H9 (cell line): Measurements from ENCODE around the gene WBP2. TPM values are rescaled to one million over a fixed set of nuclear protein-coding genes. Genes with fewer than 3 reads are reported as not detected.

ENCODE experiments used
- DNase-seq: peaks from one replicate; pipeline ENCODE4 v3.0.0-alpha.2; 2017
- H2AFZ ChIP-seq: one replicate; pipeline ENCODE4 v1.6.1; 2013; ENCODE audit warnings: mild to moderate bottlenecking, low read length, control low read depth, moderate library complexity
- H2AK5ac ChIP-seq: 2 replicates; pipeline ENCODE4 v1.6.1; 2013; ENCODE audit warnings: low read length, control low read depth, mixed read lengths; ENCODE audit not compliant: insufficient read length
- H2BK120ac ChIP-seq: one replicate; pipeline ENCODE4 v1.6.1; 2013; ENCODE audit warnings: low read depth, mild to moderate bottlenecking, low read length, control low read depth, inconsistent platforms; ENCODE audit not compliant: poor library complexity, severe bottlenecking
- H2BK12ac ChIP-seq: 2 replicates; pipeline ENCODE4 v1.6.1; 2013; ENCODE audit warnings: low read length, control low read depth, mixed read lengths, low read depth; ENCODE audit not compliant: insufficient read length
- H2BK15ac ChIP-seq: 2 replicates; pipeline ENCODE4 v1.6.1; 2013; ENCODE audit warnings: low read depth, low read length, control low read depth
- H2BK20ac ChIP-seq: one replicate; pipeline ENCODE4 v1.6.1; 2013; ENCODE audit warnings: low read depth, mild to moderate bottlenecking, low read length, control low read depth, inconsistent platforms; ENCODE audit not compliant: poor library complexity, severe bottlenecking
- H2BK5ac ChIP-seq: 2 replicates; pipeline ENCODE4 v1.6.1; 2013; ENCODE audit warnings: low read length, control low read depth, mixed read lengths; ENCODE audit not compliant: insufficient read length
- H3K14ac ChIP-seq: 2 replicates; pipeline ENCODE4 v1.6.1; 2013; ENCODE audit warnings: low read length, control low read depth; ENCODE audit not compliant: insufficient read depth
- H3K18ac ChIP-seq: 2 replicates; pipeline ENCODE4 v1.6.1; 2013; ENCODE audit warnings: low read depth, mild to moderate bottlenecking, mixed read lengths, low read length, control low read depth; ENCODE audit not compliant: insufficient read length
- H3K23ac ChIP-seq: 2 replicates; pipeline ENCODE4 v1.6.1; 2013; ENCODE audit warnings: low read length, control low read depth, mixed read lengths, low read depth; ENCODE audit not compliant: insufficient read length
- H3K23me2 ChIP-seq: 2 replicates; pipeline ENCODE4 v1.6.1; 2013; ENCODE audit warnings: low read depth, mild to moderate bottlenecking, mixed read lengths, low read length, control low read depth; ENCODE audit not compliant: insufficient read length, poor library complexity, severe bottlenecking
- H3K27ac ChIP-seq: 2 replicates; pipeline ENCODE4 v1.5.1; 2013; ENCODE audit warnings: low read length, control low read depth, mixed read lengths, low read depth; ENCODE audit not compliant: insufficient read length
- H3K27me3 ChIP-seq: 2 replicates; pipeline ENCODE4 v1.6.1; 2013; ENCODE audit warnings: low read length, control low read depth, inconsistent platforms; ENCODE audit not compliant: insufficient read depth
- H3K4ac ChIP-seq: 2 replicates; pipeline ENCODE4 v1.6.1; 2013; ENCODE audit warnings: low read depth, mild to moderate bottlenecking, control low read depth, inconsistent platforms, low read length, moderate library complexity
- H3K4me1 ChIP-seq: 2 replicates; pipeline ENCODE4 v1.6.1; 2013; ENCODE audit warnings: low read length, control low read depth, inconsistent platforms; ENCODE audit not compliant: insufficient read depth
- H3K4me2 ChIP-seq: 2 replicates; pipeline ENCODE4 v1.6.1; 2013; ENCODE audit warnings: low read length, control low read depth, mixed read lengths; ENCODE audit not compliant: insufficient read length, insufficient read depth
- H3K56ac ChIP-seq: 2 replicates; pipeline ENCODE4 v1.6.1; 2013; ENCODE audit warnings: low read depth, mild to moderate bottlenecking, mixed read lengths, low read length, control low read depth; ENCODE audit not compliant: insufficient read length
- H3K79me1 ChIP-seq: 2 replicates; pipeline ENCODE4 v1.6.1; 2013; ENCODE audit warnings: low read depth, mild to moderate bottlenecking, moderate library complexity, low read length, control low read depth, inconsistent platforms; ENCODE audit not compliant: insufficient read depth, poor library complexity, severe bottlenecking
- H3K79me2 ChIP-seq: 2 replicates; pipeline ENCODE4 v1.6.1; 2013; ENCODE audit warnings: low read length, control low read depth, inconsistent platforms; ENCODE audit not compliant: insufficient read depth
- H3K9ac ChIP-seq: 2 replicates; pipeline ENCODE4 v1.6.1; 2013; ENCODE audit warnings: low read length, control low read depth, mixed read lengths; ENCODE audit not compliant: insufficient read length; ENCODE audit errors: extremely low read depth
- H3K9me3 ChIP-seq: one replicate; pipeline ENCODE4 v1.6.1; 2013; ENCODE audit warnings: low read depth, low read length, inconsistent platforms; ENCODE audit not compliant: control insufficient read depth
- H3T11ph ChIP-seq: one replicate; pipeline ENCODE4 v1.6.1; 2013; ENCODE audit warnings: mild to moderate bottlenecking, low read length, control low read depth, inconsistent platforms
- H4K20me1 ChIP-seq: one replicate; pipeline ENCODE4 v1.6.1; 2013; ENCODE audit not compliant: control insufficient read depth, insufficient read length, insufficient read depth
- H4K5ac ChIP-seq: 2 replicates; pipeline ENCODE4 v1.6.1; 2013; ENCODE audit warnings: low read depth, mild to moderate bottlenecking, mixed read lengths, low read length, control low read depth; ENCODE audit not compliant: insufficient read length
- H4K8ac ChIP-seq: replicated peaks from 2 replicates; pipeline ENCODE4 v1.6.1; 2013; ENCODE audit warnings: low read length, control low read depth, mixed read lengths, low read depth; ENCODE audit not compliant: insufficient read length
- H4K91ac ChIP-seq: 2 replicates; pipeline ENCODE4 v1.6.1; 2013; ENCODE audit warnings: low read depth, mild to moderate bottlenecking, moderate library complexity, mixed read lengths, low read length, control low read depth; ENCODE audit not compliant: insufficient read length
- H3K27ac Mint-ChIP-seq, 3 experiments: 2 replicates in 2 of 3; 3 replicates in 1 of 3; pipeline ENCODE4 v1.8.0; 2020 to 2021; ENCODE audit warnings: mixed read lengths in 3 of 3, mild to moderate bottlenecking in 1 of 3, moderate library complexity in 1 of 3
- H3K27me3 Mint-ChIP-seq: 2 replicates; pipeline ENCODE4 v1.8.0; 2021; ENCODE audit warnings: low read depth, mild to moderate bottlenecking, moderate library complexity, mixed read lengths
- H3K36me3 Mint-ChIP-seq, 3 experiments: 2 replicates in 2 of 3; 3 replicates in 1 of 3; pipeline ENCODE4 v1.8.0; 2020 to 2021; ENCODE audit warnings: low read depth in 3 of 3, mixed read lengths in 3 of 3; ENCODE audit not compliant: insufficient read depth in 1 of 3
- H3K4me1 Mint-ChIP-seq, 2 experiments: 2 replicates each; pipeline ENCODE4 v1.8.0; 2020; ENCODE audit warnings: mixed read lengths in 2 of 2
- H3K4me3 Mint-ChIP-seq, 2 experiments: 2 replicates in 1 of 2; 3 replicates in 1 of 2; pipeline ENCODE4 v1.8.0; 2020 to 2021; ENCODE audit warnings: mild to moderate bottlenecking in 2 of 2, mixed read lengths in 2 of 2, moderate library complexity in 1 of 2
- H3K9me3 Mint-ChIP-seq, 2 experiments: 2 replicates in 1 of 2; 3 replicates in 1 of 2; pipeline ENCODE4 v1.8.0; 2020; ENCODE audit warnings: mild to moderate bottlenecking in 2 of 2, mixed read lengths in 2 of 2, moderate library complexity in 1 of 2
- WGBS: extraction: QIAGEN DNeasy Blood & Tissue Kit; methylation state at CpG from one replicate; pipeline ENCODE4 v1.1.7; 2013; ENCODE audit warnings: missing lambda C conversion rate, low lambda C conversion rate, mixed read lengths; ENCODE audit not compliant: insufficient read length; ENCODE audit errors: extremely low coverage; 5-methylcytosine and 5-hydroxymethylcytosine counted together
- total RNA-seq: library from RNA; stranded (reverse); gene quantifications from 2 replicates; pipeline ENCODE4 v1.2.1, GENCODE V29; 2021
- TF ChIP-seq, protein P1 (sequence below): fragments of 200-600 bp; sonication (generic); conservative IDR thresholded peaks from 3 replicates; pipeline ENCODE4 v1.8.0; 2021; ENCODE audit warnings: antibody characterized with exemption, mild to moderate bottlenecking

The WBP2 gene
- total RNA-seq, 1 experiment from 2014 or later: 63.2 TPM

DNA sequence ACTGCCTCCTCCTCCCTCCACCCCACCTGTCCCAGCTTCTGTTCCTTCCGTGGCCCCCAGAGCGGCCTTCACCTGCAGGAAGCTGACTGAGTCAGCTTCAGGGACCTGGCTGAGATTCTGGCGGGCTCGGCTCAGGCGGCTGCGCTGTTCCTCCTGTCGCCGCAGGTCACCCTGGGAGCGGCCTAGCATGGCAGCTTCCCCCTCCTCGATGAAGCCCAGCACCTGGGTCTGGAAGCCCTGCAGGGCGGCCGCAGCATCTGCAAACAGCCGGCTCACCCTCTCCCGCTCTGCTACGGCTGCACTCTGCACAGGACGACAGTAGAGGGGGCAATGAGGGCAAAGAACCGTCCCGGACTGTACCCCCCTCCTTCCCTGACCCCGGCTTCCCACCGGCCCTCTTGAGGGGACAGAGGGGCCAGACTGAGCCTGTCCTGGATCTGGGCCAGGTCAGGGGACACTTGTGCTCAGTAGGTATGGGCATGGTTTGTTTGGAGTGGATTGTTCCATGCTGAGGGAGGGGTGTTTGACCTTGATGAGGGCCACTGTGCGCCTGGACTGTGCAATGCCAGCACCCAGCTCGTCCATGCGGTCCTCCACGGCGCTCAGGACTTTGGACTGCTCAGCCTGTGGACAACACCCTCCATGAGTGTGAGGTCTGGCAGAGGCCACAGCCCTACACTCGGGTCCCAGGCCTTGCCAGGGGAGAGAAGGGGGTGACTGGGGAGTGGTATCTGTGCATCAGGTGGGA, 21.2 kb upstream of the WBP2 start:
- Histone ChIP-seq H2BK15ac (no peak overlapping the region), H2BK12ac (no peak overlapping the region), H3K4ac (no peak overlapping the region), H3K14ac (no peak overlapping the region; the same call in 1 of the 2 replicates), H3K18ac (no peak overlapping the region), H3K23ac (no peak overlapping the region), H4K91ac (no peak overlapping the region), H2BK20ac (no peak overlapping the region), H3K56ac (no peak overlapping the region), H4K20me1 (no peaks in the 10 kb centered on the region), H3K23me2 (peaks cover 8% of the 10 kb centered on the region), H3T11ph (no peak overlapping the region), H2AK5ac (no peak overlapping the region), H4K8ac (no peak overlapping the region), H3K79me1 (no peaks in the 10 kb centered on the region), H3K9me3 (no peaks in the 10 kb centered on the region), H2BK120ac (no peak overlapping the region), H3K79me2 (no peaks in the 10 kb centered on the region), H3K27me3 (peaks cover 3% of the 10 kb centered on the region; the same call in 1 of the 2 replicates), H2AFZ (no peak overlapping the region), H3K27ac (no peak overlapping the region), H3K4me1 (peaks cover 3% of the 10 kb centered on the region; the same call in 1 of the 2 replicates), H4K5ac (no peak overlapping the region), H2BK5ac (no peak overlapping the region), H3K9ac (no peak overlapping the region), H3K4me2 (no peak overlapping the region)
- Mint-ChIP-seq H3K27ac (no peak overlapping the region; a peak in 1 of 7 replicates), H3K4me1 (peaks cover 18 to 22% of the 10 kb centered on the region in 2 experiments), H3K36me3 (no peaks in the 10 kb centered on the region; a peak in 2 of 7 replicates), H3K9me3 (no peaks in the 10 kb centered on the region; a peak in 1 of 5 replicates), H3K27me3 (peaks cover 42% of the 10 kb centered on the region), H3K4me3 (peak overlapping the region in 1 of 2 experiments; percentile 82; a peak in 1 of 5 replicates)
- peak; percentile 86 for DNase-seq
- TF ChIP-seq, protein P1, sequence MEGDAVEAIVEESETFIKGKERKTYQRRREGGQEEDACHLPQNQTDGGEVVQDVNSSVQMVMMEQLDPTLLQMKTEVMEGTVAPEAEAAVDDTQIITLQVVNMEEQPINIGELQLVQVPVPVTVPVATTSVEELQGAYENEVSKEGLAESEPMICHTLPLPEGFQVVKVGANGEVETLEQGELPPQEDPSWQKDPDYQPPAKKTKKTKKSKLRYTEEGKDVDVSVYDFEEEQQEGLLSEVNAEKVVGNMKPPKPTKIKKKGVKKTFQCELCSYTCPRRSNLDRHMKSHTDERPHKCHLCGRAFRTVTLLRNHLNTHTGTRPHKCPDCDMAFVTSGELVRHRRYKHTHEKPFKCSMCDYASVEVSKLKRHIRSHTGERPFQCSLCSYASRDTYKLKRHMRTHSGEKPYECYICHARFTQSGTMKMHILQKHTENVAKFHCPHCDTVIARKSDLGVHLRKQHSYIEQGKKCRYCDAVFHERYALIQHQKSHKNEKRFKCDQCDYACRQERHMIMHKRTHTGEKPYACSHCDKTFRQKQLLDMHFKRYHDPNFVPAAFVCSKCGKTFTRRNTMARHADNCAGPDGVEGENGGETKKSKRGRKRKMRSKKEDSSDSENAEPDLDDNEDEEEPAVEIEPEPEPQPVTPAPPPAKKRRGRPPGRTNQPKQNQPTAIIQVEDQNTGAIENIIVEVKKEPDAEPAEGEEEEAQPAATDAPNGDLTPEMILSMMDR: peak; percentile 57
- WGBS: no CpG with 5 or more reads among the region's 26 CpGs
